ENCODE results near the gene WNK1.

GRCh38 chr12:795305-795704, 42.9 kb downstream of the WNK1 start:
- TF ChIP-seq CTCF (optimal IDR thresholded peaks at IDR 0.05 in 1 of 3, IDR thresholded peaks at IDR 0.05 in 1 of 3, conservative IDR thresholded peaks at IDR 0.05 in 1 of 3; ENCODE audit: extremely low read depth in 1 of 3, insufficient read depth in 2 of 3, low read length in 3 of 3) (no peak), EZH2 (IDR thresholded peaks at IDR 0.05; ENCODE audit: low read length) (no peak)

Data from keratinocyte (primary cell).